Cortex of kidney (tissue), 1 donor: ENCODE measurements around the gene ZNF554.
"Not testable (repeated sequence)": the region's sequence is repeated elsewhere in the genome, so short reads cannot be mapped to it uniquely, and the experiment has no call there.

Experiments
- DNase-seq: peaks from one replicate; lab custom pipeline; 2025; lab: John Stamatoyannopoulos, UW

The ZNF554 gene

GRCh38 chr19:2790557-2791271, 29.0 kb upstream of the ZNF554 start:
- DNase-seq: no peak

- DNase-seq: no peak
Measured at GRCh38 chr19:2791440-2791839, 28.2 kb upstream of the ZNF554 start.

- DNase-seq: no peak
Measured at GRCh38 chr19:2791876-2792275, 27.8 kb upstream of the ZNF554 start.

GRCh38 chr19:2792666-2793065, 27.0 kb upstream of the ZNF554 start:
- not testable (repeated sequence) for DNase-seq

- no peak for DNase-seq
Measured at GRCh38 chr19:2793126-2793525, 26.5 kb upstream of the ZNF554 start.

- DNase-seq: no peak
Measured at GRCh38 chr19:2793577-2793976, 26.1 kb upstream of the ZNF554 start.

GRCh38 chr19:2795827-2796658, 23.6 kb upstream of the ZNF554 start:
- no peak for DNase-seq

GRCh38 chr19:2796659-2797266, 22.9 kb upstream of the ZNF554 start:
- no peak for DNase-seq

GRCh38 chr19:2797280-2797679, 22.4 kb upstream of the ZNF554 start:
- no peak for DNase-seq

- no peak for DNase-seq
Measured at GRCh38 chr19:2798158-2798685, 21.4 kb upstream of the ZNF554 start.

- no peak for DNase-seq
Measured at GRCh38 chr19:2798733-2799132, 20.9 kb upstream of the ZNF554 start.

GRCh38 chr19:2799273-2800020, 20.2 kb upstream of the ZNF554 start:
- DNase-seq: no peak

GRCh38 chr19:2800506-2800905, 19.2 kb upstream of the ZNF554 start:
- DNase-seq: no peak

GRCh38 chr19:2802826-2803225, 16.8 kb upstream of the ZNF554 start:
- no peak for DNase-seq

GRCh38 chr19:2803486-2804155, 16.0 kb upstream of the ZNF554 start:
- no peak for DNase-seq

- DNase-seq: no peak
Measured at GRCh38 chr19:2804156-2805004, 15.3 kb upstream of the ZNF554 start.

GRCh38 chr19:2805261-2805900, 14.3 kb upstream of the ZNF554 start:
- DNase-seq: no peak

- no peak for DNase-seq
Measured at GRCh38 chr19:2805991-2806649, 13.5 kb upstream of the ZNF554 start.

- DNase-seq: no peak
Measured at GRCh38 chr19:2806736-2807378, 12.8 kb upstream of the ZNF554 start.
